ENCODE measurements around the gene ICAM4. TPM values are rescaled to one million over a fixed set of nuclear protein-coding genes. Genes with fewer than 3 reads are reported as not detected.

Gene ICAM4
- total and polyA plus RNA-seq, 9 of the 15 experiments (the other 6 are each of a cell fraction or from before 2014, with no cell fraction given): 14.1 to 86.1 (median 29.6) TPM

DNA sequence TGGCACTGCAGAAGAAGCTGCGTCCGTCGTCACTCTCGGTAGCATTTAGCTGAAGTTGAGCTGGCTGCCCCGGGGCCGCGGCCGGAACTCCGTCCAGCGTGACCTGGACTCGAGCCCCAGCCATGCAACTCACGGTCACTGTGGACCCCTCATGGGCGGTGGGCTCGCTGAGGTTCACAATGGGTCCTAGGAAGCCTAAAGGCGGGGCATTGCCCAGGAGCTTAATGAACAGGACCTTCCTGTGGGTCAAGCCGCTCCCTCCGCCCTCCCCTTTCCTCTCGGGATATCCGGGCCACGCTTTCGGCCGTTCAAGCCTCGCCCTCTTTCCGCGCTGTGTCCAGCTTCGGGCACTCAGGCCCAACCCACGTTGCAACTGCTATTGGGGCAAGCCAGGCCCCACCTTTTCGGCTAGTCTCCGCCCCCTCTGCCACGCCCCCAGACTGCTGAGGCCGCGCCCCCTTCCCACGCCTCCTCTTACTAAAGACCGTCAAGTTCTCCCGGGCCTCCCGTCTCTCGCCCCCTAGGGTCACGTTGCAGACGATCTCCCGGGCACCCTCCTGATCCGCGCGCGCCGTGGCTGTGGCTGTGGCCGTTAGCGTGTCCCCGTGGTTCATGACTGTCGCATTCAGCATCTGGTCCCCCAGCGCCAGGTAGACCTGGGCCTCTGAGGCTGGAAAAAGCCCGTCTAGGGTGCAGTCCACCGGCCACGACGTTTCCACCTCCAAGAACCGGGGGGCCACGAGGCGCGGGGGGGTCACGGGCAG lies 48.0 kb downstream of the ICAM4 start (continued):
- TF ChIP-seq ATF7 (IDR thresholded peaks at IDR 0.05): 0 out of 2 replicates have a peak, but pooled peaks have one; percentile 71
- no peak for TF ChIP-seq ILF3 (IDR thresholded peaks at IDR 0.05; ENCODE audit: borderline replicate concordance)
- TF ChIP-seq, protein P1, sequence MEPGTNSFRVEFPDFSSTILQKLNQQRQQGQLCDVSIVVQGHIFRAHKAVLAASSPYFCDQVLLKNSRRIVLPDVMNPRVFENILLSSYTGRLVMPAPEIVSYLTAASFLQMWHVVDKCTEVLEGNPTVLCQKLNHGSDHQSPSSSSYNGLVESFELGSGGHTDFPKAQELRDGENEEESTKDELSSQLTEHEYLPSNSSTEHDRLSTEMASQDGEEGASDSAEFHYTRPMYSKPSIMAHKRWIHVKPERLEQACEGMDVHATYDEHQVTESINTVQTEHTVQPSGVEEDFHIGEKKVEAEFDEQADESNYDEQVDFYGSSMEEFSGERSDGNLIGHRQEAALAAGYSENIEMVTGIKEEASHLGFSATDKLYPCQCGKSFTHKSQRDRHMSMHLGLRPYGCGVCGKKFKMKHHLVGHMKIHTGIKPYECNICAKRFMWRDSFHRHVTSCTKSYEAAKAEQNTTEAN (CRISPR knock-in tag; IDR thresholded peaks at IDR 0.05): no peak
- no peak for TF ChIP-seq SRSF1 (IDR thresholded peaks at IDR 0.05; ENCODE audit: low read depth, low read length)
- TF ChIP-seq ZNF766 (CRISPR knock-in tag; conservative IDR thresholded peaks at IDR 0.05): no peak
- TF ChIP-seq, protein P2, sequence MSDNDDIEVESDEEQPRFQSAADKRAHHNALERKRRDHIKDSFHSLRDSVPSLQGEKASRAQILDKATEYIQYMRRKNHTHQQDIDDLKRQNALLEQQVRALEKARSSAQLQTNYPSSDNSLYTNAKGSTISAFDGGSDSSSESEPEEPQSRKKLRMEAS (CRISPR knock-in tag; IDR thresholded peaks at IDR 0.05): peak; percentile 81
- TF ChIP-seq BCOR (IDR thresholded peaks at IDR 0.05): no peak
- TF ChIP-seq SREBF1 (IDR thresholded peaks at IDR 0.05; ENCODE audit: borderline replicate concordance, low read depth, low read length): no peak
- TF ChIP-seq ETV5 (CRISPR knock-in tag; IDR thresholded peaks at IDR 0.05; ENCODE audit: low read depth): peak; percentile 79
- no peak for TF ChIP-seq PTBP1 (IDR thresholded peaks at IDR 0.05; ENCODE audit: low read depth, low read length)
- TF ChIP-seq FOXK2 (conservative IDR thresholded peaks at IDR 0.05 in 1 of 2, IDR thresholded peaks at IDR 0.05 in 1 of 2; ENCODE audit: low read depth in 2 of 2): peak in 1 of 2 experiments; percentile 48; a peak in 1 of 4 replicates
- 0 out of 2 replicates have a peak, but pooled peaks have one; percentile 13 for TF ChIP-seq HLTF (IDR thresholded peaks at IDR 0.05)
- TF ChIP-seq UBTF (IDR thresholded peaks at IDR 0.05; ENCODE audit: borderline replicate concordance in 1 of 2, low read depth in 2 of 2, low read length in 2 of 2): peak in 1 of 2 experiments; percentile 33; a peak in 1 of 4 replicates
- peak; percentile 79 for TF ChIP-seq VEZF1 (CRISPR knock-in tag; IDR thresholded peaks at IDR 0.05)
- no peak for TF ChIP-seq ZNF639 (CRISPR knock-in tag; conservative IDR thresholded peaks at IDR 0.05 in 1 of 2, IDR thresholded peaks at IDR 0.05 in 1 of 2)
- TF ChIP-seq TFAM (CRISPR knock-in tag; conservative IDR thresholded peaks at IDR 0.05): no peak
- TF ChIP-seq EZH2 (IDR thresholded peaks at IDR 0.05; ENCODE audit: borderline replicate concordance, low read depth, low read length): no peak
- TF ChIP-seq TAL1 (IDR thresholded peaks at IDR 0.05): no peak
- peak; percentile 48; the same call in 1 of the 2 replicates for TF ChIP-seq ZBTB7A (IDR thresholded peaks at IDR 0.05; ENCODE audit: borderline replicate concordance, control insufficient read depth, low read depth, low read length)
